Measurements from ENCODE around the gene IL22RA1.

Gene IL22RA1

GRCh38 chr1:24164004-24164403 is 21.1 kb upstream of the IL22RA1 start:
- DNase-seq, result no peak

DNA sequence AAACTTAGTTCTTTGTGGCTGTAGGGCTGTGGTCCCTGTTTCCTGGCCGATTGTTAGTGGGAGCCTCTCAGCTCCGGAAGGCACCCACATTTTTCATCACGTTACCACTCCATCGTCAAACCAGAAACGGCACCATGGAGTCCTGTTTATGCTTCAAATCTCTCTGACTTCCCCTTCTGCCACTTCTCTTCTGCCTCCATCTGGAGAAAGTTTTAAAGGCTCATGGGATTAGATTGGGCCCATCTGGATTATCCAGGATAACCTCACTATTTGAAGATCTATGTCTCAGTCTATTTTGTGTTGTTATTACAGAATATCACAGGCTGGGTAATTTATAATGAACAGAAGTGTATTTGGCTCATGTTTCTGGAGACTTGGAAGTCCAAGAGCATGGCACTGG is 19.3 kb upstream of the IL22RA1 start:
- peak in 1 of 3 donors; percentile 10 for DNase-seq

GRCh38 chr1:24161270-24161669 is 18.3 kb upstream of the IL22RA1 start:
- DNase-seq, result no peak

DNA sequence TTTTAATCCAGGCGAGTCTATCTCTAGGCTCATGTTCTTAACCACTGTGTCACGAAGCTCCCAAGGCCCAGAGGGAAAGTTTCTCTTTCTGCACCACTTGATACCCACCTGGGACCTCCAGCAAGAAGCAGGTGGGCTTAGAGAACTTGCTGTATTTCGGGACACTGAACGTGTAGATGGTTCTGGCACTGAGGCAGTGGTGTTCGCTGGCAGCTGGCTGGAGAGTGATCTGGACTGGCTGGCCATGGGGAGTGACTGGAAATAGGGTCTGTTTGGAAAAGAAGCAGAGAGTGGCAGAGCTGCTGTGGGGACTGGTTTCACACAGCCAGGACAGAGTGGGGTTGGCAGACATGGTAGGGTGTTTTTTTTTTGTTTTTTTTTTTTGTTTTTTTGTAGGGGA is 16.4 kb upstream of the IL22RA1 start:
- DNase-seq, result no peak

DNA sequence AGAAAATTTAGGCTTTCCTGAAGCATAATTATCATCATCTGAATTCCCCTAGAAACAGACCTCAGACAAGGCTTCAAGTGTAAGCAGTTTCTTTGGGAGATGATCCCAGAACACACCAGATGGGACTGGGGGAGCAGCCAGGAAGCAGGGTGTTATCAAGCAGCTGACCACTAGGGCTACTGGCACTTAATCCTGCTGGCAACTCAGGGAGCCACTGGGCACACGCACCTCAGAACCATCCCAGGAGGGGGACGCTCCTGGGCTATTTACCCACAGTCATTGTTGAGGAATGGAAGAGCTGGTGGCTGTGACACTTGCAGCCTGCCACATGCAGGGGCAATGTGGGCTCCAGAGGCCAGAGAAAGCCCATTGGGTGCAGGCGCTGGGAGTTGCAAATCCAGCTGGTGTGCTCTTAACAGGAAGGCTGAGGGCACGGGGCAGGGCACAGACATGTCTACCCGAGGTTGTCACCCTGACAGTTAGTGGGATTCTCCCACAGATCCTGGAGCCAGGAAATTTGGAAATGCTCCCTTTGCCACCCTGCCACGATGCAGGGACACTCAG is 15.1 kb upstream of the IL22RA1 start:
- no peak for DNase-seq

- no peak for DNase-seq
These were observed 13.8 kb upstream of the IL22RA1 start for GRCh38 chr1:24156542-24157260.

- peak in 1 of 3 donors; percentile 29 for DNase-seq
These were observed 12.3 kb upstream of the IL22RA1 start for GRCh38 chr1:24155011-24155782.

DNA sequence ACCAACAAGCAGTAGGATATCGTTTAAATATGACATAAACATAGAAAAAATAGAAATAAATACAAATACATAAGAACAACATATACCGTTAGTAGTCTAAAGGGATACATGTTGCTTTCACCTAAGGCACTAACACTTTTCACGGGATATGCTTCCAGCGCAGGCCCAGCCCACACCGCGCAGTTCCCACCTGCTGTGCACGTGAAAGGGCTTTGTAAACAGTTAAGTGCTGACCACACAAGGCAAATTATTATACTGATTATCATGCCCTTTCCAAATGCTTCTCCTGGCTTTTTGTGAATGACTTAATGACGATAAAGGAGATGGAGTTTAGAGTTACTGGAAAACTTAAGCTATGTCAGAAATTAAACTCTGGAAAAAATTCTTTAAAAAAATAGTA is 11.3 kb upstream of the IL22RA1 start:
- no peak for DNase-seq

GRCh38 chr1:24152631-24153494 is 9.9 kb upstream of the IL22RA1 start:
- DNase-seq, result no peak

GRCh38 chr1:24151175-24151533 is 8.2 kb upstream of the IL22RA1 start:
- no peak for DNase-seq

DNA sequence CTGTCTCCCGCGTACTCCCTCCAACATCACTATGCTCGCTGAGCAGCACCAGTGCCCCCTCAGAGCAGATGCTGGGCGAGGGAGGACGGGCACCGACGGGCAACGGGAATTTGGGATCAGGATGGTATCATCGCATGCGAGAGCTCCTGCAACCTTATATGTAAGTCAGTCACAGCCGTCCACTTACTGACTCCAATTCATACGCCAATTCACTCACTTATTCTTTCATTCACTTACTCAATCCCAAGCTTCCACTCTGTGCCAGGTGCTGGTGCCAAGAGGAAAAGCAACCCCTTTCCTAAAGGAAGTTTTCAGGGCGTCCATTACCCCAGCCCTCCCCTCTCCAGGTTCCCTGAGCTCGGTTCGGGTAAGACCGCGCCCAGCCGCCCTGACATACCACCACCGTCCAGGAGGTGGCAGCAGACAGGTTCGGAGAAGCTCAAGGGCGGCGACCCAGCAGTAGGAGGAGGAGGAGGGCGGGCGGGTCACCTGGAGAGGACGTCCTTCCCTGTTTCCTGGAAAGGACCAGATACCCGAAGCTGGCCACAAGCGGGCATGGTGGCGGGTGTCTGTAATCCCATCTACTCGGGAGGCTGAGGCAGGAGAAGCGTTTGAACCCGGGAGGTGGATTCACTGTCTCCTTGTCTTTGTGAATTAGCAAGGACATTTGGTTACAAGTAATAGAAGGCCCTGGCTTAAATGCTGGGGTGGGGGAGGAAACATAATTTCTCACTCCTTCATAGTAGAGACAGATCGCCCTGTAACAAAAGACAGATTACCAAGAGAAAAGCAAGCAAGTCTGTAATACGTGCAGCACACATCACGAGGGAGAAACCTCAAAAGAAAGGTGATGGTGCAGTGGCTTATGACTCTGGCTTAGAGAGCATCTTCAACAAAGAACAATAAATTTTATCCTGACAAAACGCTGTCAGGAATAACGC is 7.6 kb upstream of the IL22RA1 start:
- peak; percentile 78 to 86 (median 83) for DNase-seq

- DNase-seq, result peak; percentile 82 to 87 (median 84)
These were observed 6.9 kb upstream of the IL22RA1 start for GRCh38 chr1:24149866-24150233.

- no peak for DNase-seq
These were observed 4.9 kb upstream of the IL22RA1 start for GRCh38 chr1:24147816-24148215.

DNA sequence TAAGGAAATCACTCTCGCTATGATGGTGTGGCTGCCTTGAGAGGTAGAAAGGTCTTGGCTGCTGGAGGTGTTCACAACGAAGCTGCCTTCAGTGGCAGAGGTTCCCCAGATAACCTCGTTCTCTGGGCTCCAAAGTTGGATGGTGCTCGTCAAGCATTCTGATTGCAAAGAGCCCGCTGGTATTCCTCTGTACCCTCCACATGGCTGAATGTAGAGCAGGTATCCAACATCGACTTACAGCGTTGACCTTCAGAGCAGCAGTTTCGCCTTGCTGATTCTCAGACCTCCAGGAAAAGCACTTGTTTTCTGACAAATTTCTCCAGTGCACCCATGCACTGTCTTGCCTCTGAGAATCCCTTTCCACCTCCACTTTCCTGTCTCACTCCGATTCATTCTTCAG is 4.3 kb upstream of the IL22RA1 start:
- DNase-seq, result no peak

- DNase-seq, result no peak
These were observed 1.5 kb downstream of the IL22RA1 start for GRCh38 chr1:24141311-24141997.

DNA sequence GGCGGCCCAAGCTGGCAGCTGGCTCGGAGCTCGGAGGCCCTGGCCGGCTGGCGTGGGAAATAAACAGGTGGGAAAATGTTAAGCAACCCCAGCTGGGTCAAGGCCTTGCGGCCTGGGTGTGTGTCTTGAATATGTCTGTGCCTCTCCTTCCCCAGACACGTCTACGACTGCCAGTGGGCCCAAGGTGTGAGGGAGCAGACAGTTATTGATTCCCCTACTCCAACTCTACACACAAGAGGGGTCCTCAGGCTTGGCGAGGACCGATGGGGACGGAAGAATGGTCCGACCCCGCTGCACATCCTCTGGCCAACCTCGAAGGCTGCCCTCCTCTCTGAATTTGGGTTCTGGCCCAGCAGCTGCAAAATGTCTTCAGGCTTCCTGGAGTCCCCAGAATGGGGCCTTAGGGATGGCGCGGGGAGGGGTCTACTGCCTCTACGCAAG is 2.2 kb downstream of the IL22RA1 start:
- DNase-seq, result no peak

GRCh38 chr1:24139841-24140425 is 3.0 kb downstream of the IL22RA1 start:
- DNase-seq, result peak; percentile 47 to 55 (median 48)

DNA sequence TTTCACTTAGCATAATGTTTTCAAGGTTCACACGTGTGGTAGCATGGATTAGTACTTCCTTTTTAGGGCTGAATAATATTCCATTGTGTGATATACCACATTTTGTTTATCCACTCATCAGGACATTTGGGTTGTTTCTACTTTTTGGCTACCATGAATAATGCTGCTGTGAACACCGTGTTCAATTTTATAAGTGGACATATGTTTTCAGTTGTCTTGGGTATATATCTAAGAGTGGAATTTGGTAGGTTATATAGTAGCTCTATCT is 3.8 kb downstream of the IL22RA1 start:
- no peak for DNase-seq

DNA sequence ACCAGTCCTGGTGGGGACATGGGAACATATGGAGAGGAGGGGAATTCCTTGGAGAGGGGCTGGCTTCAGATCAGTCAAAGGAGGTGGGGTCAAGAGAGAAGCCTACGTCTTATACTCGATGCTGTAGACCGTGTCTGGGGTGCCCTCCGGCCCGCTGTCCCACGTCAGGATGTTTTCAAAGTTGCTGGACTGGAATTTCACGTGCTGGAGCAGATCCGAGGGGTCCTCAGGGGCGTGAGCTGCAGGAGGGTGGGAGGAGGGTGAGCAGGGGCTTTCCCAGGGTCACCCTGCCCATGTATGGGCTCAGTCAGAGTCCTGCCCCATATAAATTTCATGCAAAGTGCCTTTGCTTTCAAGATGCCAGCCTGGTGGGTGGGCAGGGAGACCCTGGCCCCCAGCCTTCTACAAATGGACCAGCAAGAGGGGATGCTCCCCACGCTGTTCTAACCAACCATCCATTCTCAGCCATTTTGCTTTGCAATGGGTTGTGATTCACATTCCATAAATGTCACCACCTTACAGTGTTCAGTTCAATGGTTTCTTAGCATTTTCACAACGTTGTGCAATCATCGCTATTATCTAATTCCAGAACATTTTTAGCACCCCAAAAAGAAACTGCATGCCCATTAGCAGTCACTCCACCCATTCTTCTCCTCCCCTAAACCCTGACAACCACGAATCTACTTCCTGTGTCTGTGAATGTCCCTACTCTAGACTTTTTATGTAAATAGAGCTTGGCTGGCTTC is 4.3 kb downstream of the IL22RA1 start:
- peak in 2 of 3 donors; percentile 15 to 31 for DNase-seq

- no peak for DNase-seq
These were observed 5.9 kb downstream of the IL22RA1 start for GRCh38 chr1:24136956-24137539.

Measured in suppressor macrophage treated with lipopolysaccharide for 1 hour (primary cell).